Fibroblast of the conjunctiva (primary cell): Measurements from ENCODE around the gene ZC3HAV1.

Experiments
- DNase-seq: peaks from one replicate; pipeline ENCODE4 v3.0.0-alpha.2; 2010; ENCODE audit warnings: low read depth

ZC3HAV1 gene

DNA sequence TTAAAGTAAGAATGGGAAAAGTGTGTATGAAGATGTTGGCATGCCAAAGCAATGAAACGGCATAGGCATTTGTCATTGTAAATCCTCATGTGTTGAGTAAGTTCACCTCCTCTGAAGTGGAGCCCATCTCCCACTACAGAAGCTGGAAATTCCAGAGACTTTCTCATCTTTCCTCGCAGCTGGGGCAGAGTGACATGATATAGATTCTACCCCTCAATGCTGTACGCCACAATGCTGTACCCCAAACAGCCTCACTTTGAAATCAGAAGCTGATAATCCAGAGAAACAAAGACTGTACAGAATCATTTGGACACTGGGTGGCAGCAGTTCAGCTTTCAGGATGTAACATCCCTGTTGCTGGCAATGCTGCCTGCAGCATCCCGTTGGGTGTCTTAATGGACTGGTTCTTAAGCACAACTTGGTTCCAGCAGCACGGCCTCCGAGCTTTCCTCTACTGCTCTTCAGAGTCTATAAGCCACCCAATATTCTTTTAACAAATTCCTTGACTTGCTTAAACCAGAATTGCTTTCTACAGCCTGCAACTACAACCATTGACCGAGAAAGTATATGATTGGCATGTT, 92.5 kb downstream of the ZC3HAV1 start:
- DNase-seq: peak; percentile 66

DNA sequence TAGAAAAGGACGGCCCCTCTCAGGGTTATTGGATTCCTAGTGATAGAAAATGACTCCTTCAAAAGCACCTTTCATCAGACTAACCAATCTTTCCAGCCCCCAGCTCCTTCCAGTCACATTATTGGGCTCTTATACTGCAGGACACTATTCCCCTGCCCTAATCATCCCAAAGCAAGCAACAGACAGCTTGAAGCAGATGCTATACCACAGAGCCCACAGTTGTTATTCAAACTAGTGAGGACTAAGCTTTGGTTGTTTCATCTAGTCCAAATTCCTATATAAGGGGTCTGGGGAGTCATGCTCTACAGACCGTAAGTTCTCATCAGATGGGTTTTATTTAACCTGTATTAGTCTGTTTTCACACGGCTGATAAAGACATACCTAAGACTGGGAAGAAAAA, 98.1 kb downstream of the ZC3HAV1 start:
- no peak for DNase-seq

DNA sequence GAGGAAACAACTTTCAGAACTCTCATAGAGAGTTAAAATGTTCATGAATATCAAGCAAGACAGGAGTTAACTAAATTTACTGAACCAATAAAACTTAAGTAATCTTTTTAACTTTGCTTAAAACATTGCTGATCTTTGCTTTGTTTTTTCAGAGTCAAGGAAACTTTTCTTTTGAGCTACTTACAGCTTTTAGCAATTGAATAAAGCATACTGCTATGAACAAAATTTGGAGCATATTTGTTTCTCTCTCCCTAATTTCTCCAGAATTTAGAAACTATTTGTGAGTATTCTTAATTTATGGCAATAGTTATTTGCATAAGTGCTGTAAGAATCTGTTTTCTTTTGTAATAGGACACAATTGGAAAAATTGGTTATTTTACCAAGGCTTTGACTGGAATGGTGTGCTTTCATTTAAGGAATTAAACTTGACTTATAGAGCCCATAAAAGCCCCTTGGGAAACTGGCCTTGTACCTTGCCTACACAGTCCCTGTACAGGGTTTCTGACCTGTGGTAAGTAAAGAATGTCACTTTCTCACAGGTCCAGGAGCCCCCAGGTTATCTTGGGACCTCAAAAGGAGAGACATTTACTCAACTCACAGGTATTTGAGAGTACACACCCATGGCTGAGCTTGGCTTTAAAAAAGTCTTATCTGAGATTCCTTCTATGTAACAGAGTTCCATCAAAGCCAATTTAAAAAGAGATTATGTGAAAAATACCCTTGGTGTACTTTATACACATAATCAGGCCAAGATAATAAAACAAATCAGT, 105.0 kb downstream of the ZC3HAV1 start:
- DNase-seq: no peak

DNA sequence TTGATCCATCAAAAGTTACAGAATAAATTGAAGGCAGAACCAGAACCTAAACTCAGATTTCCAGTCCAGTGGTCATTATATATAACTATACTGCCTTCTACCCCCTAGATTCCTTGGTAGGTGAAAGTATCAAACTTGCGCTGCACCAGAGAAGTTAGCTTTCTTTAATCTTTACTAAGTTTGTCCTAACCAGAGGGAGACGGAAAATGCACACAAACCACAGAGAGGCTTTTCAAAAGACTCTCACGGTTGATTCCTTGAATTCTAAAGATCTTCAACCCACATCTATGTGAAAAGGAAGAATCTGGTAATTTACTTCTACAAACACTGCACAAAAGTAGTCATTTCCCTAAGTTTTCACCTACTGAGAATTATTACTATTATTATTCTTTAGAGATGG, 110.1 kb downstream of the ZC3HAV1 start:
- DNase-seq: no peak
